ENCODE results near the gene PXMP2. TPM values are rescaled to one million over a fixed set of nuclear protein-coding genes. Genes with fewer than 3 reads are reported as not detected.

The PXMP2 gene
- total RNA-seq = 100 to 1,000 TPM in 1 of 9 donors, 10 to 100 TPM in 8; 23.9 to 149 (median 39.7) TPM
- polyA plus RNA-seq = 10 to 100 TPM; 33.3 to 62.0 TPM
- long read RNA-seq, donor 1, transcript PXMP2-205 (3 exons, 632 nt) = minor isoform, 5 of 97 reads
- long read RNA-seq, donor 1, transcript PXMP2-201 (5 exons, 957 nt) = major isoform, 83 of 97 reads
- long read RNA-seq, donor 1, partial matches to known transcripts = 5 of 97 reads
- long read RNA-seq, donor 1, other reads (novel, unspliced or antisense) = 4 of 97 reads
- long read RNA-seq, donor 2, transcript PXMP2-201 (5 exons, 957 nt) = major isoform, 27 of 30 reads
- long read RNA-seq, donor 2, partial matches to known transcripts = 2 of 30 reads
- long read RNA-seq, donor 2, other reads (novel, unspliced or antisense) = 1 of 30 reads
- long read RNA-seq, donor 3, transcript PXMP2-201 (5 exons, 957 nt) = major isoform, 38 of 47 reads
- long read RNA-seq, donor 3, partial matches to known transcripts = 2 of 47 reads
- long read RNA-seq, donor 3, other reads (novel, unspliced or antisense) = 5 of 47 reads

- H3K27me3 ChIP-seq = no peaks in the 10 kb centered on the region
- H3K4me3 ChIP-seq = peak within 1 kb of the TSS; percentile 62 to 95 (median 76)
- peaks cover 0 to 20% (median 9%) of the 10 kb centered on the region in 12 donors for H3K4me1 ChIP-seq
- TF ChIP-seq CTCF (IDR thresholded peaks at IDR 0.05) (peak in 2 of 12 donors; percentile 4 to 25), POLR2A (IDR thresholded peaks at IDR 0.05) (peak; percentile 61 to 64)
- H3K9me3 ChIP-seq = no peaks in the 10 kb centered on the region
- 1 to 3% (median 2%) methylated on average over 27 to 134 of the region's 134 CpGs for WGBS, 4 donors
- H3K36me3 ChIP-seq = no peaks in the 10 kb centered on the region
- intact Hi-C loops (cut with DNase I) = no loop called here
- DNase-seq (peak; percentile 97 to 98 (median 97)), ATAC-seq (peak; percentile 97 to 99 (median 99))
- peak within 1 kb of the TSS in 11 of 12 donors; percentile 25 to 84 (median 71) for H3K27ac ChIP-seq
These were observed at the start of gene PXMP2, which contains the start of gene POLE for GRCh38 chr12:132687211-132688164. PXMP2 (plus strand) TSS chr12:132687587; CDS start chr12:132687671, 84 bp downstream. POLE (minus strand) TSS chr12:132687342; CDS start chr12:132687315, 27 bp downstream.

- no peaks in the 10 kb centered on the region for H3K9me3 ChIP-seq
- H3K4me1 ChIP-seq = no peaks in the 10 kb centered on the region
- DNase-seq (no peak), ATAC-seq (no peak)
- no peak overlapping the region for H3K4me3 ChIP-seq
- no peak for TF ChIP-seq CTCF (IDR thresholded peaks at IDR 0.05)
- H3K27me3 ChIP-seq = no peaks in the 10 kb centered on the region
- peaks cover 0 to 90% (median 72%) of the 10 kb centered on the region in 9 donors for H3K36me3 ChIP-seq
- intact Hi-C loops (cut with DNase I) = no loop called here
- 88 to 96% (median 94%) methylated on average over 18 of the region's 18 CpGs for WGBS, 4 donors
- H3K27ac ChIP-seq = no peak overlapping the region
These were observed 49.6 kb upstream of the PXMP2 start for GRCh38 chr12:132637811-132638210.

- Histone ChIP-seq H3K36me3 (peaks cover 0 to 90% (median 71%) of the 10 kb centered on the region in 9 donors), H3K4me1 (no peaks in the 10 kb centered on the region), H3K4me3 (no peak overlapping the region), H3K27me3 (no peaks in the 10 kb centered on the region), H3K27ac (no peak overlapping the region), H3K9me3 (no peaks in the 10 kb centered on the region)
- WGBS, 4 donors = 75 to 82% (median 80%) methylated on average over 25 of the region's 25 CpGs
- DNase-seq (no peak), ATAC-seq (peak in 2 of 4 donors; percentile 40 to 55)
- TF ChIP-seq POLR2A (IDR thresholded peaks at IDR 0.05) (no peak), CTCF (IDR thresholded peaks at IDR 0.05) (peak; percentile 32 to 72 (median 61))
- intact Hi-C loops (cut with DNase I) = no loop called here
These were observed 48.6 kb upstream of the PXMP2 start for GRCh38 chr12:132638541-132639408.

Measured in heart left ventricle (tissue), 16 donors.